Stomach (tissue), 9 donors: Measurements from ENCODE around the gene MRGPRG. TPM values are rescaled to one million over a fixed set of nuclear protein-coding genes. Genes with fewer than 3 reads are reported as not detected.

Experiments used
- DNase-seq, 2 donors: peaks; one replicate each; pipeline versions ENCODE4 v3.0.0 to v3.0.0-alpha.2; 2013 to 2019
- H3K27ac ChIP-seq, 5 donors: fragments of 200-600 bp in 4 of 5; sonication (generic) in 4 of 5; one replicate each; pipeline ENCODE4 v1.5.1; 2013 to 2019; ENCODE audit warnings: mild to moderate bottlenecking in 1 of 5, moderate library complexity in 1 of 5
- H3K27me3 ChIP-seq, 3 donors: fragments of 200-600 bp; sonication (generic); one replicate each; pipeline ENCODE4 v1.5.1; 2017 to 2019; ENCODE audit warnings: mixed run types in 1 of 3
- H3K36me3 ChIP-seq, 4 donors: fragments of 200-600 bp; sonication (generic); 1 replicate in 3 of 4; 2 replicates in 1 of 4; pipeline ENCODE4 v1.5.1; 2016 to 2019
- H3K4me1 ChIP-seq, 4 donors: fragments of 200-600 bp; sonication (generic); one replicate each; pipeline ENCODE4 v1.5.1; 2016 to 2019
- H3K4me3 ChIP-seq, 4 donors: fragments of 200-600 bp; sonication (generic) in 3 of 4; one replicate each; pipeline ENCODE4 v1.5.1; 2016 to 2019; ENCODE audit warnings: mild to moderate bottlenecking in 1 of 4
- H3K9me3 ChIP-seq, 4 donors: fragments of 200-600 bp; sonication (generic); one replicate each; pipeline ENCODE4 v1.5.1; 2016 to 2019
- CTCF ChIP-seq, 7 experiments: fragments of 450-650 bp in 4 of 7; fragments of 200-600 bp in 3 of 7; sonication (generic) in 3 of 7; IDR thresholded peaks; one replicate each; pipeline ENCODE4 v1.5.1; 2016 to 2019; ENCODE audit warnings: antibody characterized with exemption in 7 of 7, control low read depth in 2 of 7, mild to moderate bottlenecking in 1 of 7
- EP300 ChIP-seq: sonication (generic); formaldehyde crosslinking; IDR thresholded peaks from one replicate; pipeline ENCODE4 v1.6.1; 2017; ENCODE audit warnings: antibody characterized with exemption
- POLR2A ChIP-seq, 4 donors: fragments of 450-650 bp; IDR thresholded peaks; one replicate each; pipeline ENCODE4 v1.6.1; 2016; ENCODE audit warnings: antibody characterized with exemption in 4 of 4, control low read depth in 2 of 4, mild to moderate bottlenecking in 1 of 4, moderate library complexity in 1 of 4
- POLR2AphosphoS5 ChIP-seq, 3 donors: sonication (generic); formaldehyde crosslinking; IDR thresholded peaks; one replicate each; pipeline ENCODE4 v1.6.1; 2016; ENCODE audit warnings: antibody characterized with exemption in 3 of 3
- WGBS, 5 donors: extraction: QIAGEN DNeasy Blood & Tissue Kit in 3 of 5; methylation state at CpG; one replicate each; pipeline versions ENCODE4 v1.1.5 to v1.1.7; 2013 to 2018; 5-methylcytosine and 5-hydroxymethylcytosine counted together
- intact Hi-C: fragments of 100-400 bp; cut with DNase I; formaldehyde crosslinking; loops from one replicate; pipeline ENCODE4 v1.15.1; 2023; ENCODE audit warnings: low total_unique reads
- polyA plus RNA-seq, 3 donors: library from polyadenylated mRNA; stranded (reverse); fragments of 200-250 nt; gene quantifications; one replicate each; pipeline ENCODE4 v1.2.3, GENCODE V29; 2013
- total RNA-seq, 5 donors: library from RNA; depleted of rRNA; stranded (reverse); fragments of >200 nt; gene quantifications; one replicate each; pipeline versions ENCODE4 v1.1.0 to v1.2.3, GENCODE V29; 2014 to 2016
- donor health status: healthy with polysubstance abuse.
- donor health status: Bipolar disorder and iron deficiency.
- donor health status: healthy.

MRGPRG gene
- total and polyA plus RNA-seq, 8 donors: not detected

DNA sequence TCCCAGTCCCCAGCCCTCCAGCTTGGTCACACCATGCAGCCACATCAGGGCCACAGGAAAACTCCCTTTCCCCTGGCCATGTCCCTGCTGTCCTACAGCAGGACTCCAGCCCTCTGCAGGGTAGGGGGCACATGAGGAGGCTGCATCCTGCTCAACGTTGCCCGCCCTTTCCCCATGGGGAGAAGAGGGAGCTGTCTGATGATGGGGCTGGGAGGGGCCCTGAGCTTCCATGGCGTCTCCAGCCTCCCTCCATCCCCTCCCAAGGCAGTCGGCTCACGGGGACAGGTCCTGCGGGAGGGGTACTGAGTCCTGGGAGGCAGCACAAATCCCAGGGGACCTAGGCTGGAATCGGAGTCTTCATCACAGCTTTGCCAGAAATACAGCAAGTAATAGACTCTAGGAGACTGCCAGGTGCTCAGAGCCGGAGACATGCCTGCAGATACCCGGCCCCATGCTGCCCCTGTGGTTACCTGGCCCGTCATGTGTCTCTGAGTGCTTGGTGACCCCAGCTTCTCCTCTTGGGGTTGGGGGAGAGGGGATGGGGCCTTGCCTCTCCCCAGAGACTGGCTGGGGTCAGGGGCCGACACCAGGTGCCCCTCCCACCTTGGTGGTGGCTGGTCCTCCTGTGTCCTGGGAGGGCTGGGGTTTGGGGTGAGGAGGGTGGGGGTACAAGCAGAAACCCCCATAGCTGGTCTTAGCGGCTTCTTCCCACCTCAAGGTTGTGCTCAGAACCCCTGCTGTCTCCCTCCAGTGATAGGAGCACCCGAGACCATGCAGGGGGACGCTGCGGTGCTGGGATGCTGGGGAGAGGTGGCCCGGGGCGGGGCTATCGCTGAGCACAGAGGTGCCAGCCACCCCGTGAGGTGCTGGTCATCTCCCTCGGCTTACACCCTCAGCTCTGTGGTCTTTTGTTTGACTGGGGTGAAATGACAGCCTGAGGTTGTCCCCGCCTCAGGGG lies 11.3 kb upstream of the MRGPRG start:
- Histone ChIP-seq H3K9me3 (no peaks in the 10 kb centered on the region), H3K27me3 (peaks cover 0 to 62% (median 11%) of the 10 kb centered on the region in 3 donors), H3K4me3 (no peak overlapping the region), H3K4me1 (peaks cover 0 to 5% (median 0%) of the 10 kb centered on the region in 4 donors), H3K27ac (no peak overlapping the region), H3K36me3 (no peaks in the 10 kb centered on the region)
- intact Hi-C loops: no loop called here
- TF ChIP-seq POLR2AphosphoS5 (IDR thresholded peaks at IDR 0.05) (no peak), EP300 (no peak), POLR2A (IDR thresholded peaks at IDR 0.05) (no peak), CTCF (IDR thresholded peaks at IDR 0.05) (no peak)
- 75 to 81% (median 79%) methylated on average over 12 to 21 of the region's 21 CpGs for WGBS, 5 donors
- no peak for DNase-seq

DNA sequence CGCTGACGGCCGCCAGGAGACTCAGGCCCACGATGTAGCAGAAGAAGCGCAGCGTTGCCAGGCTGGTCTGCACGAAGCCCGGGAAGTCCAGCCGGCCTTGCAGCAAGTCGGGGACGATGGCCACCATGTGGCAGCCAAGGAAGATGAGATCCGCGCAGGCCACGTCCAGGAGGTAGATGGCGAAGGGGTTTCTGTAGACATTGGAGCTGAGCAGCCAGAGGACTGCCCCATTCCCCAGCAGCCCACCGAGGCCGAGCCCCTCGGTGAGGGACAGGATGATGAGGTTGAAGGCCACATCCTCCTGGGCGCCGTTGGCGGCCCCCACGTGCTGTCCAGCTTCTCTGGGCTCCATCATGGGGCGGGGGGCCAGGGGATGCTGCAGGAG lies 9.8 kb upstream of the MRGPRG start:
- H3K27me3 ChIP-seq: peaks cover 0 to 76% (median 17%) of the 10 kb centered on the region in 3 donors
- H3K4me1 ChIP-seq: peaks cover 0 to 5% (median 0%) of the 10 kb centered on the region in 4 donors
- no peak overlapping the region for H3K27ac ChIP-seq
- TF ChIP-seq POLR2A (IDR thresholded peaks at IDR 0.05): no peak
- TF ChIP-seq EP300: no peak
- no peak for TF ChIP-seq CTCF (IDR thresholded peaks at IDR 0.05)
- no peak for TF ChIP-seq POLR2AphosphoS5 (IDR thresholded peaks at IDR 0.05)
- intact Hi-C loops: no loop called here
- DNase-seq: no peak
- H3K4me3 ChIP-seq: no peak overlapping the region
- no peaks in the 10 kb centered on the region for H3K36me3 ChIP-seq
- H3K9me3 ChIP-seq: no peaks in the 10 kb centered on the region
- 84 to 86% (median 85%) methylated on average over 19 to 23 of the region's 23 CpGs for WGBS, 5 donors

DNA sequence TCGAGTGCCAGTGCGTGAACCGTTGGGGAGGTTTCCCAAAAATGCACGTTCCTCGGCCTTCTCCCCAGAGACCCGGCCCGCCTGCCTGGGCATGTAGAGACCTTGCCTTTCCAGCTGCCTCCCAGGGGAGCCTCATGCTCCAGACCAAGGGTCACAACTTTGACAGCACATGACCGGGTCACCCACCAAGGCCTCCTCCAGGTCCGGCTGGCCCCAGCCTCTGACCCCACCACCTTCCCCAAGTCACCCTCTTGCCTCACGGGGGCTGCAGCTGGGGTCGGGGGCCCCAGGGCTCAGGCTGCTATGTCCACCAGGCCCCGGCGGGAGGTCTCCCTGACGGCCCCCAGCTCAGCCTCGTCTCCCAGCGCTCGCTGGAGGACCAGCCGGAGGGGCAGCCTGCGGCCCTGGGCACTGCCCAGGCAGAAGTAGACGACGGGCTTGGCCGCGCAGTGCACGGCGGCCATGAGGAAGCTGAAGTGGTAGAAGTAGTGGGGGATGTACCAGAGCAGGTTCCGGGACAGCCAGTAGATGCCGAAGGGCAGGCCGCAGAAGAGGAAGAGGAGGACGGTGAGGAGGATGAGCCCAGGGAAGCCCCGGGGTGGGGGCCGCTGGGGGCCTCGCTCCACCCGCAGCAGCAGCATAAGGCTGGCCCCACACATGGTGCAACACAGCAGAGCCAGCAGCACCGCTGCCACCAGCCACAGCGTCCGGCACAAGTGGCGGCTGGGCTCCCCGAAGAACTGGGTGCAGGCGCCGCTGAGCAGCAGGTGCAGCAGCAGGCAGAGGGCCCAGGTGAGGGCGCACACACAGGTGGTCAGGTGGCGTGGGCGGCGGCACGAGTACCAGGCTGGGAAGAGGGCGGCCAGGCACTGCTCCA lies 9.2 kb upstream of the MRGPRG start:
- Histone ChIP-seq H3K4me3 (no peak overlapping the region), H3K36me3 (no peaks in the 10 kb centered on the region), H3K9me3 (no peaks in the 10 kb centered on the region), H3K4me1 (peaks cover 0 to 5% (median 0%) of the 10 kb centered on the region in 4 donors), H3K27me3 (peaks cover 0 to 77% (median 23%) of the 10 kb centered on the region in 3 donors), H3K27ac (no peak overlapping the region)
- intact Hi-C loops: no loop called here
- TF ChIP-seq POLR2AphosphoS5 (IDR thresholded peaks at IDR 0.05): no peak
- no peak for TF ChIP-seq EP300
- TF ChIP-seq POLR2A (IDR thresholded peaks at IDR 0.05): no peak
- no peak for TF ChIP-seq CTCF (IDR thresholded peaks at IDR 0.05)
- DNase-seq: no peak
- 78 to 87% (median 85%) methylated on average over 16 to 46 of the region's 46 CpGs for WGBS, 5 donors
